ENCODE results near the gene TMEM231.
"Not testable (repeated sequence)": the region's sequence is repeated elsewhere in the genome, so short reads cannot be mapped to it uniquely, and the experiment has no call there.

Gene TMEM231

DNA sequence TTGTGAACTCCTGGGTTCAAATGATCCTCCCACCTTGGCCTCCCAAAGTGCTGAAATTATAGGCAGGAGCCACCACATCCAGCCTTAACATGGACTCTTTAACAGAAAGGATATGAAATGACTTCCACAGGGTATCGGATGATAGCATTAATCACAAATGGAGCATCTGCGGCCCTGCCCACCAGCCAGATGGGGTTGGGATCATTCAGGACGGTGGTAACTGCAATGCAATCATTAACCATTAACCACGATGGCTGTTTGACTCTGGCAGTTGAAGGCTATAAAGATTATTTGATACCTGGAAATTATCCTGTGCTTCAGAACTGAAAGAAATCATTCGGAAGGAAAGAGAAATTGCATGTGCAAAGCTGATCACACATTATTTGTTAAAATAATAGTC lies 14.8 kb downstream of the TMEM231 start:
- peaks cover 4% of the 10 kb centered on the region for H3K36me3 ChIP-seq (ENCODE audit: insufficient read depth, low read length)
- H3K4me1 ChIP-seq (ENCODE audit: insufficient read depth, low read length) = no peaks in the 10 kb centered on the region
- no peak overlapping the region for H3K27ac ChIP-seq (ENCODE audit: low read depth, low read length)

DNA sequence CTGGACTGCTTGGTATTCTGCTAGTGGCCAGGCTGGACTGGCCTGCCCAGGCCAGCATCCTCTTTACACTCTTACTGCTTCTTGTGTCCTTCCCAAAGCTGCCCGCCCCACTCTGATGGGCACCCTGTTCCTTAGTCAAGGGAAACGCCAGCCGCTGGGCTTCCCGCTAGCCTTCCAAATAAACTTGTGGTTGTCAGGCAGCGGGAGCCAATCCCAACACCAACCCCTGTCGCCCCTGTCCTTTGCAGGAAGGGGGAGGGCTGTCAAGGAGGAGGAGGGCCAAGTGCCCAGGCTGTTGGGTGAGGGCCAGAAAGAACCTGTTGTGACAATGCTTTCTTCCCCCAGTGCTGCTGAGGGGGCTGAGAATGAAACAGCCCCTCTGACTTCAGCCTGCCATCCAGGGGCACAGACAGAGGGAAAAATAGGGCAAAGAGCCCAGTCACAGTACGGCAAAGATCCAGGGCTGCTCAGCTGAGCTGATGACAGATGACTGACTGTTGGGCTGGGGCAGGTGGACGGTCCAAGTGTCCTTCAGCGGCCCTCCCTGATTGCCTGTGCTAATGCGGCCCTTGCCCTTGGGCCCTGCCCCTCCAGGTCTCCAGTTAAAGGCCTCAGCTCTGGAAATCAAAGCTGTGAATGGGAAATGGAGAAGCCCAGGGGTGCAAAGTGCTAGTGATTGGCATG lies 17.0 kb downstream of the TMEM231 start:
- H3K27me3 ChIP-seq (ENCODE audit: control insufficient read depth in 1 of 2, insufficient read depth in 2 of 2, low read length in 2 of 2); H3K4me3 ChIP-seq (ENCODE audit: low read depth in 1 of 2, low read length in 2 of 2); H3K36me3 ChIP-seq (ENCODE audit: insufficient read depth, low read length); H3K27ac ChIP-seq (ENCODE audit: low read depth, low read length); H3K4me1 ChIP-seq (ENCODE audit: insufficient read depth, low read length); H3K9me3 ChIP-seq (ENCODE audit: low read length); H3K9ac ChIP-seq (ENCODE audit: low read length): not testable (repeated sequence)

More for the DNA sequence above, 14.8 kb downstream of the TMEM231 start:
- H3K9ac ChIP-seq (ENCODE audit: low read length) = no peak overlapping the region
- H3K4me3 ChIP-seq (ENCODE audit: low read depth in 1 of 2, low read length in 2 of 2) = no peak overlapping the region
- no peaks in the 10 kb centered on the region for H3K27me3 ChIP-seq (ENCODE audit: control insufficient read depth in 1 of 2, insufficient read depth in 2 of 2, low read length in 2 of 2)
- H3K9me3 ChIP-seq (ENCODE audit: low read length) = no peaks in the 10 kb centered on the region

DNA sequence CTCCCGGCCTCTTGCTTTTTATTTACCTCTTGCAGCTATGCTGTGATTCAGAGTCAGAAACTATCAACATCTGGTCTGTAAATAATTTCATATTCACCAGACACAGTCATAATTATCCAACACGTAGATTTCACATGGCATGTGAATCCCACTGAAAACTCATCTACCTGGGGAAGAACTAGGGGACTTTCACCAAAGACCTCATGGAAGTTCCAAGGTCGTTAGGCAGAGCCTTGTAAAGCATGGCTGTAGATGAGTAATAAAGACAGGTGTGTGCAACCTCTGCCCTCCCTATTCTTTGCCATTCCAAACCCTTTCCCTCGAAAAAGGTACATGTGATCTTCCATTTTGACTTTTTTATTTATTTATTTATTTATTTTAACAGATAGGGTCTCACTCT lies 18.3 kb downstream of the TMEM231 start:
- H3K36me3 ChIP-seq (ENCODE audit: insufficient read depth, low read length) = peaks cover 4% of the 10 kb centered on the region
- H3K9me3 ChIP-seq (ENCODE audit: low read length) = no peaks in the 10 kb centered on the region
- no peak overlapping the region for H3K27ac ChIP-seq (ENCODE audit: low read depth, low read length)
- H3K27me3 ChIP-seq (ENCODE audit: control insufficient read depth in 1 of 2, insufficient read depth in 2 of 2, low read length in 2 of 2) = no peaks in the 10 kb centered on the region
- H3K4me1 ChIP-seq (ENCODE audit: insufficient read depth, low read length) = no peaks in the 10 kb centered on the region
- H3K4me3 ChIP-seq (ENCODE audit: low read depth in 1 of 2, low read length in 2 of 2) = no peak overlapping the region
- no peak overlapping the region for H3K9ac ChIP-seq (ENCODE audit: low read length)

DNA sequence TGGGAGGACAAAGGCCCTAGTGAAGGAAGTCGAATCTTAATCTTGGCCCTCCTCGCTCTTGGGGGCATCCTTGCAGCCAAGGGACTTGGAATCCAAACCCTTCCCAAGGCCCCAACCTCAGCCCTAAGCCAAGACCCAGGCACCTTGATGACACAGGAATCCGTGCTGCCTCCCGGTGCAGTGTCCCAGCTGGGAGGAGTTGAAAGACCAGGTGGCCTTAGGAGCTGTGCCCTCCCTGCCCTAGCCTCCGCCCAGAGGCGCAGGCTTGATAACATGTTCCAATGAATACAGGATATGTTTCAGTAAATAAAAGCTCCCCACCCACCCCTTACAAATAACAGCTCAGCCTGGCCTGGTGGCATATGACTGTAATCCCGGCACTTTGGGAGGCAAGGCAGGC lies 20.2 kb downstream of the TMEM231 start, which contains the start of gene CHST5:
TSS of gene CHST5 (minus strand) at position 208 of the 400 bp plus-strand sequence. CDS start 5,724 bp downstream, outside the sequence.
- H3K27me3 ChIP-seq (ENCODE audit: control insufficient read depth in 1 of 2, insufficient read depth in 2 of 2, low read length in 2 of 2) = no peaks in the 10 kb centered on the region
- H3K4me1 ChIP-seq (ENCODE audit: insufficient read depth, low read length) = no peaks in the 10 kb centered on the region
- H3K9ac ChIP-seq (ENCODE audit: low read length) = no peak within 1 kb of the TSS
- H3K36me3 ChIP-seq (ENCODE audit: insufficient read depth, low read length) = no peaks in the 10 kb centered on the region
- H3K9me3 ChIP-seq (ENCODE audit: low read length) = no peaks in the 10 kb centered on the region
- no peak within 1 kb of the TSS for H3K27ac ChIP-seq (ENCODE audit: low read depth, low read length)
- no peak within 1 kb of the TSS for H3K4me3 ChIP-seq (ENCODE audit: low read depth in 1 of 2, low read length in 2 of 2)

DNA sequence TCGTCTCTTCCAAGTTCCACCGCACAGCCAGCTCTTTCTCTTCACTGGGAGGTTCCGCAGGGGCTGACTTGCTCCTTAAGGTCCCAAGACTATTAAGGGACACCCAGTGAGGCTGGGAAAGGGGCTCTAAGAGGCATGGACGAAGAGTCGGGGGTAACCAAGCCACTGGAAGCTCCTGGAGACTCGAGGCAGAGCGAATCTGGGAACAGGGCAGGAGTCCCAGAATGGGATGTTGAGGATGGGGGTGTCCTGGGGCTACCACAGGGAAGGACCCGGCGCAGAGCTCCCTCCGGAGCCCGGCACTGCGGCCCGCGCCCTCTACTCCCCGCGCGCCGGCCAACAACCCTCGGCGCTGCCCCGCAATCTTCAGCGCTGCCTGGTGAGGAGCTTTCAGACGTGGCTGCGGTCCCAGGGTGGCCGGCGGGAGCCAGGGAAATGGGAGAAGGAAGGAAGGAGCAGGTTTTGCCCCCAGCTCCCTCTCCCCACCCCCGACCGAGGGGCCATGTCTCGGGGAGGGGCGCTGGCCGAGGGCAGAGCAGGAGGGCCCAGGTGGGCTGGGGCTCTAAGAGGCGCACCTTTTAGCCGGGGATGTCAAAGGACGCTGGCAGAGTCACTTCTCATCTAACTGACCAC lies 20.7 kb downstream of the TMEM231 start:
- H3K4me3 ChIP-seq (ENCODE audit: low read depth in 1 of 2, low read length in 2 of 2) = no peak overlapping the region

DNA sequence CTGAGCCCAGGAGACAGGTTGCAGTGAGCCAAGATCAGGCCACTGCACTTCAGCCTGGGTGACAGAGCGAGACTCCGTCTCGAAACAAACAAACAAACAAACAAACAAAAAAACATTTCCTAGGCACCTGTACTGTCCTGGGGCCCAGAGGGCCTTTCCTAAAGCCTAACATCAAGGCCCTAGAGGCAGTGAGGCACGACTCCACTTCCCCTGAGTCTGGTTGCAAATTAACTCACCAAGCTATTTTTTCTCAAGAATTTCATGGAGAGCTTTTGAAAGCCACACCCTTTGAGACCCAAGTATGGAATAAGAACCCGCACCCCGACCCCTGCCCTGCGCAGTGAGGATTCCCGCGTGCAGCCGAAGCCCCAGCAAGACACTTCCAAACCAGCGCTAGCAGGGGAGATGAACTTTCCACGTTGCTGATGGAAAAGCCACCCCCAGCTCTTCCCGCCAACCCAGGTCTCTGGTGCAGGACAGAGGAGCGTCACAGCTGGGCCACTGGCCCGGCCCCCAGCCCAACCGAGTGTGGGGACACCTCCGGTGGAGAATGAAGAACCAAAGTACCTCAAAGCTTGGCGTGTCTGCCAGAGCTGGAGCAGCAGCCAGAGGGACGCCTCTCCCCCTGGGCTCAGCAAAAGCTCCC lies 21.4 kb downstream of the TMEM231 start:
- Histone ChIP-seq H3K4me3 (ENCODE audit: low read depth in 1 of 2, low read length in 2 of 2) (no peak overlapping the region), H3K27me3 (ENCODE audit: control insufficient read depth in 1 of 2, insufficient read depth in 2 of 2, low read length in 2 of 2) (no peaks in the 10 kb centered on the region)

More for the DNA sequence above, 20.7 kb downstream of the TMEM231 start:
- Histone ChIP-seq H3K27ac (ENCODE audit: low read depth, low read length) (no peak overlapping the region), H3K4me1 (ENCODE audit: insufficient read depth, low read length) (no peaks in the 10 kb centered on the region), H3K36me3 (ENCODE audit: insufficient read depth, low read length) (no peaks in the 10 kb centered on the region), H3K9ac (ENCODE audit: low read length) (no peak overlapping the region), H3K9me3 (ENCODE audit: low read length) (no peaks in the 10 kb centered on the region), H3K27me3 (ENCODE audit: control insufficient read depth in 1 of 2, insufficient read depth in 2 of 2, low read length in 2 of 2) (no peaks in the 10 kb centered on the region)

DNA sequence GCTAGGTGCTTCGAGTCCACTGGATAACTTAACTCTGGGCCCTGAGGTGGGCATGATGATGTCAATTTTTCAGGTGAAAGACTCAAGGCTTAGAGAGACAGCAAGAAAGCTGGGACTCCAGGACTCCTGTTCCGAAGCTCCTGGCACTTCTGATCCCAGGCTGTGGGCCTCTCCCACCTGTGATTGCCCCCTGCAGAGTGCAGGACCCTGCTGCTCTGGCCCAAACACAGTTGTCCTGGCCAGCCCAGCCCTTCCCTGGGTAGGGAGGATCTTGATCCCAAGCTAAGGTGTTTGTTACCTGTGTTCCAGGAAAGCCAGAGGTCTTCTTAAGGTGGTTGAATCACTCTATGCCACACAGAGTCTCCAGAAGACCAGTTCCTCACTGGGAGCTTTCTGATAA lies 23.3 kb downstream of the TMEM231 start:
- Histone ChIP-seq H3K9me3 (ENCODE audit: low read length) (no peaks in the 10 kb centered on the region), H3K4me1 (ENCODE audit: insufficient read depth, low read length) (no peaks in the 10 kb centered on the region), H3K4me3 (ENCODE audit: low read depth in 1 of 2, low read length in 2 of 2) (no peak overlapping the region), H3K36me3 (ENCODE audit: insufficient read depth, low read length) (no peaks in the 10 kb centered on the region), H3K27me3 (ENCODE audit: control insufficient read depth in 1 of 2, insufficient read depth in 2 of 2, low read length in 2 of 2) (no peaks in the 10 kb centered on the region), H3K9ac (ENCODE audit: low read length) (no peak overlapping the region), H3K27ac (ENCODE audit: low read depth, low read length) (no peak overlapping the region)

More for the DNA sequence above, 21.4 kb downstream of the TMEM231 start:
- Histone ChIP-seq H3K27ac (ENCODE audit: low read depth, low read length) (no peak overlapping the region), H3K36me3 (ENCODE audit: insufficient read depth, low read length) (no peaks in the 10 kb centered on the region), H3K9me3 (ENCODE audit: low read length) (no peaks in the 10 kb centered on the region), H3K9ac (ENCODE audit: low read length) (no peak overlapping the region), H3K4me1 (ENCODE audit: insufficient read depth, low read length) (no peaks in the 10 kb centered on the region)

DNA sequence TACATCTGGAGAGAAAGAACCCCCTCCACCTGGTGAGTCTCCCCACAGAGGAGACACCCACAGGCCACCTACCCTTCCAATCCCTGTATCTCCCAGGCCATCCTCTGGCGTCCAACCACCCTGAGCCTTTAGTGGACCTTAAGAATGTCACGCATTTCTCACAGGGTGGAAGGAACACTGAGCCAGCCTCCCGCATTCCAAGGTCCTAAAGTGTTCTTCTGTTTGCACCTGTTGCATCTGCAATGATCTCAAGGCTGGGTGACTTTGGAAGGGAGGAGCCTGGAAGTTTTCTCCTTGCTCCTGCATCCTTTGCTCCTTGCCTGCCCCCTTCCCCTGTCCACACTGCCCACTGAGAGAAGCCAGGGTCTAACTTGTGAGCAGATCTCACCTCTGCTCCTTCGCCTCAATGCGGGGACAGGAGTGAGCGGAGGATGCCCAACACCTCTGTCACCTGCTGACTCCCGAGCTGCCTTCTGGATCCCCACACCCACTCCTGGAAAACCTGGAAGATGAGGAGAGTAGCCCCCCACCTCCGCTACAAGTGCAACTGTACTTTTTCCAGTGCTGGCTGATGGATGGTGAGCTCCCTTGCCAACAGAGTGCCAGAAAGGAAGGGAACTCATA lies 23.8 kb downstream of the TMEM231 start:
- no peaks in the 10 kb centered on the region for H3K9me3 ChIP-seq (ENCODE audit: low read length)
- H3K27me3 ChIP-seq (ENCODE audit: control insufficient read depth in 1 of 2, insufficient read depth in 2 of 2, low read length in 2 of 2) = no peaks in the 10 kb centered on the region
- H3K9ac ChIP-seq (ENCODE audit: low read length) = no peak overlapping the region
- no peaks in the 10 kb centered on the region for H3K36me3 ChIP-seq (ENCODE audit: insufficient read depth, low read length)
- no peaks in the 10 kb centered on the region for H3K4me1 ChIP-seq (ENCODE audit: insufficient read depth, low read length)
- H3K27ac ChIP-seq (ENCODE audit: low read depth, low read length) = no peak overlapping the region
- no peak overlapping the region for H3K4me3 ChIP-seq (ENCODE audit: low read depth in 1 of 2, low read length in 2 of 2)

DNA sequence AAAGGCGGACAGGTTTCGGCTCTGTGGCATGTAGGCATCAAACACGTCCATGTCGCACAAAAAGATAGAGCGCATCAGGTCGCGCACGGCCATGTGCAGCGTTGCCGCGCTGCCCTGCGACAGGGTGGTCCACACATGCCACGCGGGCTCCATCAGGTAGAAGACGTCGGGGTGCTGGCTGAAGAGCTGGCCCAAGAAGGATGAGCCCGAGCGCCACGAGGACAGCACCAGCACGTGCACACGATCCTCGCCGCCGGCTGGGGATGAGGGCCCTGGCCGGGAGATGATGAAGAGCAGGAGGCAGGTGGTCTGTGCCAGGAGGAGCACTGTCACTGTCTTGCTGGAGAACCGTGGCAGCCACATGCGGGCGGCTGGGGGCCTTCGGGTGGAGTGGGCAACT lies 26.1 kb downstream of the TMEM231 start:
- Histone ChIP-seq H3K4me3 (ENCODE audit: low read depth in 1 of 2, low read length in 2 of 2) (no peak overlapping the region), H3K36me3 (ENCODE audit: insufficient read depth, low read length) (no peaks in the 10 kb centered on the region), H3K9me3 (ENCODE audit: low read length) (no peaks in the 10 kb centered on the region), H3K9ac (ENCODE audit: low read length) (no peak overlapping the region), H3K27me3 (ENCODE audit: control insufficient read depth in 1 of 2, insufficient read depth in 2 of 2, low read length in 2 of 2) (no peaks in the 10 kb centered on the region), H3K27ac (ENCODE audit: low read depth, low read length) (no peak overlapping the region), H3K4me1 (ENCODE audit: insufficient read depth, low read length) (no peaks in the 10 kb centered on the region)

DNA sequence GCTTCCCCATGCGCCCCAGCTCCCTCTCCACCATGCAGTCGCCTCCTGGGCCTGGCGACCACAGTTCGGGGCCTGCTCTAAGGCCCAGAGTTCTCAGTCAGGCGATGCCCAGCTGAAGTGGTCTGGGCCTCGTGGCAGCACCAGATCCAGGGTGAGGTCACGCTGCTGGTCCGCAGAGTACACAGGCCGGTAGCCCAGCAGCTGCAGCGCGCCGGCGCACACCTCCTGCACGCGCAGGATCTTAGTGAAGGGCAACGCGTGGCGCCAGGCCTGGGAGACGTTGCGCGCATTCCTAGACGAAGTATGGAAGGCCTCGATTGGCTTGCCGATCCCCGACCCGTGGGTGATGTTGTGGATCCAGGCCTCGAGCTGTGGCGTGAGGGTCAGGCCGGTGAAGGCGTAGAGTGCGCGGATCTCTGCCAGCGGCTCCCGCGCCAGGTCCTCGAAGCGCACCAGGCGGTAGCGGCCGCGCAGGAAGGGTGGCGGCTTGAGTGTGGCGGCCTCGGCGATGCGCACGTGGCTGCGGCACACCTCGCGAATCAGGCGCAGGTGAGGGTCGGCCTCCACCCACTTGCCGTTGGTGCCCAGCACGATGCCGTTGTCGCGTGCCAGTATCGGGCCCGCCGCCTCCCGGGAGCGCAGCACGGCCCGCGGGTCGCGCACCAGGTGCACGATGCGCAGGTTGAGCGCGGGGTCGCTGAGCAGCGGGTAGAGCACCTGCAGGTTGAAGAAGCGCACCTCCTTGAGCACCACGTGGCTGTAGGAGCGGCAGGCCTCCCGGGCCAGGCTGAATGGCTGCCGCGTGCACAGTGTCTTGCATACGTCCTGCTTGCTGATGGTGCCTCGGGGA lies 26.8 kb downstream of the TMEM231 start:
- Histone ChIP-seq H3K4me1 (ENCODE audit: insufficient read depth, low read length) (no peaks in the 10 kb centered on the region), H3K4me3 (ENCODE audit: low read depth in 1 of 2, low read length in 2 of 2) (no peak overlapping the region), H3K27me3 (ENCODE audit: control insufficient read depth in 1 of 2, insufficient read depth in 2 of 2, low read length in 2 of 2) (no peaks in the 10 kb centered on the region), H3K27ac (ENCODE audit: low read depth, low read length) (no peak overlapping the region), H3K36me3 (ENCODE audit: insufficient read depth, low read length) (no peaks in the 10 kb centered on the region), H3K9ac (ENCODE audit: low read length) (no peak overlapping the region), H3K9me3 (ENCODE audit: low read length) (no peaks in the 10 kb centered on the region)

DNA sequence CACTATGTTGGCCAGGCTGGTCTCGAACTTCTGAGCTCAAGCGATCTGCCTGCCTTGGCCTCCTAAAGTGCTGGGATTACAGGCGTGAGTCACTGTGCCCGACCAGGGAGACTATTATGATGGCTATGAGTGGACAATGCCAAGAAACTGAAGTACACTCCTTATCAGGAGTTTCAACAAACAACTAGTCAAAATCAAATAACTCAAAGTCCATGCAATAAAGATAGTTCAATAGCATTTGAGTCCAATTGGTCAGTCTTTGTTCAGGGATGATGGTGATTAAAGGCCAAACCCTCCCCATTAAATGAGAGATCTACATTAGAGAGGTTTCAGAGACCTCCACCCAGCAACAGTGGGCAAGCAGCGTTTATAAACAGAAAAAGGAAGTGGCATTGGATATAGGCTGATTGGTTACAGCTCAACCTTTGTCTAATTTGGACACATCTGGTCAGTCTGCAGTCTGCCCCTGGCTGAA lies 28.2 kb downstream of the TMEM231 start:
- Histone ChIP-seq H3K9me3 (ENCODE audit: low read length) (no peaks in the 10 kb centered on the region), H3K4me1 (ENCODE audit: insufficient read depth, low read length) (no peaks in the 10 kb centered on the region), H3K27ac (ENCODE audit: low read depth, low read length) (no peak overlapping the region), H3K9ac (ENCODE audit: low read length) (no peak overlapping the region), H3K36me3 (ENCODE audit: insufficient read depth, low read length) (no peaks in the 10 kb centered on the region), H3K27me3 (ENCODE audit: control insufficient read depth in 1 of 2, insufficient read depth in 2 of 2, low read length in 2 of 2) (no peaks in the 10 kb centered on the region), H3K4me3 (ENCODE audit: low read depth in 1 of 2, low read length in 2 of 2) (no peak overlapping the region)

Data from muscle layer of colon (tissue), 2 donors.